ENCODE measurements around the gene NUMB.

DNA sequence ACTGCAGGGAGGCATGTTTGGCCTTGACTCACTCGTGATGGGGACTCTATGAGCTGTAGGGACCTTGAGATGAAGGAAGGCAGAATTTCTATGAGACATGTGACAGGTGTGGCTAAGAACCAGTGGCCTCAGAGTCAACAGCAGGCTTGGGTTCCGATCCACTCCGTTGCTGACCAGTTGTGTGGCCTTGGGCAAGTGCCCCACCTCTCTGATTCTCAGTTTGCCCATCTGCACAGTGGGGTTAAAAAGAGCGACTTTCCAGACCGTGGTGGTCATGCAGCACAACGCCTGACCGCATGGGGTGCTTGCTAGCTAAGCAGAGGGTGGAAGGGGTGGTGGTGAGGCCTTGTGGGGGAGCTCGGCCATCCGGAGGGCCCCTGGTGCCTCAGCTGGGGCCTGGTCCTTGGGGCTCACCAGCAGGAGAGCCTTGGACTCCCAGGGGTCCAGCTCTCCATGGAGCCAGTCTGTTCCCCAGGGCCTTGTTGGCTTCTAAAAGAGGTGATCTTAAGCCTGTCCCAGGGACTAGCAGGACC is 202.6 kb downstream of the NUMB start:
- TF ChIP-seq, protein P1, sequence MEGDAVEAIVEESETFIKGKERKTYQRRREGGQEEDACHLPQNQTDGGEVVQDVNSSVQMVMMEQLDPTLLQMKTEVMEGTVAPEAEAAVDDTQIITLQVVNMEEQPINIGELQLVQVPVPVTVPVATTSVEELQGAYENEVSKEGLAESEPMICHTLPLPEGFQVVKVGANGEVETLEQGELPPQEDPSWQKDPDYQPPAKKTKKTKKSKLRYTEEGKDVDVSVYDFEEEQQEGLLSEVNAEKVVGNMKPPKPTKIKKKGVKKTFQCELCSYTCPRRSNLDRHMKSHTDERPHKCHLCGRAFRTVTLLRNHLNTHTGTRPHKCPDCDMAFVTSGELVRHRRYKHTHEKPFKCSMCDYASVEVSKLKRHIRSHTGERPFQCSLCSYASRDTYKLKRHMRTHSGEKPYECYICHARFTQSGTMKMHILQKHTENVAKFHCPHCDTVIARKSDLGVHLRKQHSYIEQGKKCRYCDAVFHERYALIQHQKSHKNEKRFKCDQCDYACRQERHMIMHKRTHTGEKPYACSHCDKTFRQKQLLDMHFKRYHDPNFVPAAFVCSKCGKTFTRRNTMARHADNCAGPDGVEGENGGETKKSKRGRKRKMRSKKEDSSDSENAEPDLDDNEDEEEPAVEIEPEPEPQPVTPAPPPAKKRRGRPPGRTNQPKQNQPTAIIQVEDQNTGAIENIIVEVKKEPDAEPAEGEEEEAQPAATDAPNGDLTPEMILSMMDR (IDR thresholded peaks at IDR 0.05): no peak
- TF ChIP-seq POLR2A (IDR thresholded peaks at IDR 0.05): no peak
